Keratinocyte (primary cell): ENCODE results near the gene ZIC2.

Experiments
- CTCF ChIP-seq, 3 experiments: IDR thresholded peaks in 1 of 3; conservative IDR thresholded peaks in 1 of 3; optimal IDR thresholded peaks in 1 of 3; 2 replicates in 2 of 3; 3 replicates in 1 of 3; pipeline versions ENCODE3 to v1.5.1; 2011; ENCODE audit warnings: low read length in 3 of 3, mild to moderate bottlenecking in 3 of 3, moderate library complexity in 2 of 3, control low read depth in 1 of 3, inconsistent platforms in 1 of 3; ENCODE audit not compliant: insufficient read depth in 2 of 3; ENCODE audit errors: extremely low read depth in 1 of 3
- EZH2 ChIP-seq: IDR thresholded peaks from one replicate; pipeline ENCODE4 v1.6.1; 2012; ENCODE audit warnings: inconsistent platforms, mild to moderate bottlenecking, low read length, moderate library complexity

GRCh38 chr13:99953138-99953755 is 28.3 kb upstream of the ZIC2 start:
- TF ChIP-seq CTCF (optimal IDR thresholded peaks at IDR 0.05 in 1 of 3, IDR thresholded peaks at IDR 0.05 in 1 of 3, conservative IDR thresholded peaks at IDR 0.05 in 1 of 3; ENCODE audit: extremely low read depth in 1 of 3, insufficient read depth in 2 of 3, low read length in 3 of 3) (no peak), EZH2 (no peak)
